K562 (cell line): ENCODE results near the gene LXN. TPM values are rescaled to one million over a fixed set of nuclear protein-coding genes. Genes with fewer than 3 reads are reported as not detected.

Source experiments
- ATAC-seq: fragments of 200-7000 bp; cut with Tn5 transposase; 3 replicates; pipeline ENCODE4 v1.9.1; 2020; ENCODE audit warnings: moderate library complexity
- BruUV-seq: library from RNA; stranded (reverse); fragments of 400-500 nt; replicated peaks from 2 replicates; lab custom pipeline; 2021; lab: Mats Ljungman, UMichigan
- CTCF ChIA-PET: fragments of 300-600 bp; formaldehyde crosslinking; extraction: SDS; loops from one replicate; lab custom pipeline; 2021; ENCODE audit warnings: low intra/inter-chr PET ratio; lab: Yijun Ruan, JAX
- POLR2A ChIA-PET: fragments of 300-600, 350-650 bp; sonication (Branson Sonifier 250); formaldehyde crosslinking; extraction: SDS; loops from one replicate; lab custom pipeline; 2021; ENCODE audit warnings: antibody characterized with exemption, inconsistent platforms; lab: Yijun Ruan, JAX
- DNase-seq, 4 experiments: peaks; one replicate each; pipeline versions ENCODE4 v3.0.0 to v3.0.0-alpha.2; 2011 to 2018; ENCODE audit warnings: low spot score in 3 of 4, mixed read lengths in 3 of 4; ENCODE audit errors: extremely low read depth in 1 of 4
- FAIRE-seq: peaks from 2 replicates; lab custom pipeline; 2011; peaks lifted over from hg19 to GRCh38; lab: Jason Lieb, UNC
- H2AFZ ChIP-seq: 2 replicates; pipeline ENCODE4 v1.6.0; 2011; ENCODE audit warnings: low read depth, low read length, control low read depth, inconsistent platforms
- H3K27ac ChIP-seq: fragments of 200-600 bp; 3 replicates; pipeline ENCODE4 v1.8.0; 2011; ENCODE audit warnings: low read depth, mild to moderate bottlenecking, control low read depth, inconsistent platforms, low read length, moderate library complexity, mixed read lengths; ENCODE audit errors: extremely low read depth
- H3K27me3 ChIP-seq, 2 experiments: fragments of 300-600 bp in 1 of 2; 2 replicates in 1 of 2; 3 replicates in 1 of 2; pipeline versions ENCODE4 v1.6.0 to v1.8.0; 2011; ENCODE audit warnings: inconsistent platforms in 2 of 2, low read length in 2 of 2, mild to moderate bottlenecking in 1 of 2, mixed read lengths in 1 of 2, moderate library complexity in 1 of 2; ENCODE audit not compliant: control insufficient read depth in 2 of 2, insufficient read depth in 2 of 2
- H3K36me3 ChIP-seq: fragments of 300-600 bp; 3 replicates; pipeline ENCODE4 v1.8.0; 2011; ENCODE audit warnings: mild to moderate bottlenecking, low read length, inconsistent platforms; ENCODE audit not compliant: control insufficient read depth, insufficient read depth
- H3K4me1 ChIP-seq, 2 experiments: fragments of 200-600 bp in 1 of 2; replicated peaks in 1 of 2; 2 replicates in 1 of 2; 3 replicates in 1 of 2; pipeline versions ENCODE4 v1.5.1 to v1.8.0; 2011; ENCODE audit warnings: inconsistent platforms in 2 of 2, low read length in 2 of 2, mild to moderate bottlenecking in 1 of 2, mixed read lengths in 1 of 2, moderate library complexity in 1 of 2; ENCODE audit not compliant: control insufficient read depth in 2 of 2, insufficient read depth in 2 of 2
- H3K4me2 ChIP-seq: 2 replicates; pipeline ENCODE4 v1.6.1; 2011; ENCODE audit warnings: low read length, control low read depth, inconsistent platforms, mixed read lengths; ENCODE audit not compliant: insufficient read depth
- H3K4me3 ChIP-seq: fragments of 200-600 bp; sonication (generic), shearing (Covaris generic); 2 replicates; pipeline ENCODE4 v1.5.1; 2016; ENCODE audit warnings: control low read depth, inconsistent platforms
- H3K79me2 ChIP-seq: fragments of 200-600 bp; 3 replicates; pipeline ENCODE4 v1.8.0; 2011; ENCODE audit warnings: low read length, inconsistent platforms; ENCODE audit not compliant: control insufficient read depth, insufficient read depth
- H3K9ac ChIP-seq, 2 experiments: 2 replicates each; pipeline versions ENCODE4 v1.6.0 to v1.6.1; 2011; ENCODE audit warnings: low read depth in 2 of 2, low read length in 2 of 2, control low read depth in 1 of 2, inconsistent platforms in 1 of 2, mild to moderate bottlenecking in 1 of 2, mixed read lengths in 1 of 2; ENCODE audit not compliant: insufficient read depth in 1 of 2
- H3K9me1 ChIP-seq: one replicate; pipeline ENCODE4 v1.6.0; 2011; ENCODE audit warnings: inconsistent platforms, mild to moderate bottlenecking, low read length, moderate library complexity; ENCODE audit not compliant: control insufficient read depth, insufficient read depth
- H3K9me3 ChIP-seq: replicated peaks from 2 replicates; pipeline ENCODE4 v1.5.1; 2011; ENCODE audit warnings: low read depth, low read length, inconsistent platforms; ENCODE audit not compliant: control insufficient read depth, insufficient read depth
- H4K20me1 ChIP-seq: replicated peaks from 2 replicates; pipeline ENCODE4 v1.6.1; 2011; ENCODE audit warnings: low read length, inconsistent platforms, mixed read lengths; ENCODE audit not compliant: control insufficient read depth, insufficient read depth
- CHD2 ChIP-seq: IDR thresholded peaks from 2 replicates; pipeline ENCODE4 v1.6.1; 2011; ENCODE audit warnings: low read depth, low read length
- CREM ChIP-seq: IDR thresholded peaks from 2 replicates; pipeline ENCODE4 v1.6.1; 2014; ENCODE audit warnings: antibody characterized with exemption, low read depth
- HMG20A ChIP-seq: fragments of 450-650 bp; formaldehyde crosslinking; conservative IDR thresholded peaks from 2 replicates; pipeline ENCODE4 v1.4.0; 2020; ENCODE audit warnings: mild to moderate bottlenecking, mixed read lengths
- MCM5 ChIP-seq: fragments of 450-650 bp; IDR thresholded peaks from 2 replicates; pipeline ENCODE4 v1.6.1; 2016; ENCODE audit warnings: low read depth
- NBN ChIP-seq: fragments of 450-650 bp; IDR thresholded peaks from 2 replicates; pipeline ENCODE4 v1.6.1; 2016; ENCODE audit warnings: low read depth, mild to moderate bottlenecking
- NCOA6 ChIP-seq: fragments of 450-650 bp; IDR thresholded peaks from 2 replicates; pipeline ENCODE4 v1.6.1; 2017; ENCODE audit warnings: mild to moderate bottlenecking
- NR2C1 ChIP-seq, 2 experiments: fragments of 450-650 bp; IDR thresholded peaks; 2 replicates each; pipeline ENCODE4 v1.6.1; 2017; ENCODE audit warnings: mild to moderate bottlenecking in 2 of 2, antibody characterized with exemption in 1 of 2, inconsistent platforms in 1 of 2, missing compliant biosample characterization in 1 of 2, missing genetic modification characterization in 1 of 2
- POLR2H ChIP-seq: IDR thresholded peaks from 2 replicates; pipeline ENCODE4 v1.6.1; 2016; ENCODE audit warnings: missing genetic modification characterization, low read depth, mild to moderate bottlenecking, control low read depth, missing compliant biosample characterization, moderate library complexity
- ZNF12 ChIP-seq: sonication (generic); formaldehyde crosslinking; IDR thresholded peaks from 2 replicates; pipeline ENCODE4 v1.4.0; 2020; ENCODE audit warnings: mild to moderate bottlenecking, missing genetic modification reagents
- ZNF133 ChIP-seq: fragments of 250-450 bp; sonication (Bioruptor Pico); IDR thresholded peaks from 2 replicates; pipeline ENCODE4 v1.4.0; 2020; ENCODE audit warnings: mild to moderate bottlenecking
- WGBS: fragments of 100-300 bp; shearing (Covaris generic); methylation state at CpG from one replicate; pipeline ENCODE4 v1.1.6; 2016; ENCODE audit warnings: low coverage, mixed read lengths; ENCODE audit not compliant: insufficient coverage; ENCODE audit errors: missing lambda C conversion rate; 5-methylcytosine and 5-hydroxymethylcytosine counted together
- in situ Hi-C: fragments of 300-500 bp; cut with MboI; formaldehyde crosslinking; loops from 4 replicates; pipeline ENCODE4 v1.15.0; 2018; ENCODE audit warnings: inconsistent platforms, mixed read lengths
- intact Hi-C: fragments of 100-400 bp; cut with micrococcal nuclease; formaldehyde crosslinking; loops from 2 replicates; pipeline ENCODE4 v1.14.2; 2022
- polyA plus RNA-seq, 8 experiments: library from polyadenylated mRNA; depleted of rRNA in 4 of 8; stranded (reverse) in 5 of 8; unstranded in 3 of 8; fragments of >200 nt; fragmentation: Nextera tagmentation in 2 of 8; fragmentation: Illumina TruSeq in 1 of 8; extraction: Ambion mirVana in 2 of 8; extraction: Trizol in 1 of 8; gene quantifications; 2 replicates each; pipeline versions ENCODE4 v1.2.1 to v1.2.3, GENCODE V29; 2011 to 2014; ENCODE audit warnings: inconsistent platforms in 1 of 8, missing spikeins in 1 of 8
- total RNA-seq, 7 experiments: library from RNA; depleted of rRNA in 6 of 7; stranded (reverse); fragments of >200 nt in 6 of 7; fragmentation: Illumina TruSeq in 2 of 7; extraction: Trizol in 2 of 7; gene quantifications; 2 replicates each; pipeline versions ENCODE4 v1.2.1 to v1.2.3, GENCODE V29; 2011 to 2021; ENCODE audit warnings: low replicate concordance in 1 of 7

Gene LXN
- total and polyA plus RNA-seq, 9 of the 15 experiments (the other 6 are each of a cell fraction or from before 2014, with no cell fraction given): 0.08 to 0.13 TPM; not detected in 7

GRCh38 chr3:158702815-158703481, 30.5 kb upstream of the LXN start:
- H3K4me2 ChIP-seq: no peak overlapping the region
- in situ Hi-C loops (no loop called here), intact Hi-C loops (no loop called here)
- H3K4me3 ChIP-seq: no peak overlapping the region
- peaks cover 8% of the 10 kb centered on the region; the same call in 1 of the 3 replicates for H3K79me2 ChIP-seq
- H3K27me3 ChIP-seq: no peaks in the 10 kb centered on the region
- peaks cover 47% of the 10 kb centered on the region for H3K36me3 ChIP-seq
- no peak for ATAC-seq
- no peaks in the 10 kb centered on the region for H4K20me1 ChIP-seq
- ChIA-PET CTCF (interaction anchor here (1.2 kb wide), 1 partner anchor 88 kb away, joined by 3 read pairs; no protein-coding TSS in a partner anchor), POLR2A (interaction anchor here (0.6 to 1.4 kb wide), 3 partner anchors 8 to 67 kb away, joined by 3 to 4 read pairs (median 3); no protein-coding TSS in a partner anchor)
- no peak overlapping the region for H3K27ac ChIP-seq
- 58% methylated on average over 4 of the region's 4 CpGs for WGBS
- no peaks in the 10 kb centered on the region for H3K9me3 ChIP-seq
- TF ChIP-seq ZNF12 (CRISPR knock-in tag) (no peak), MCM5 (no peak), HMG20A (CRISPR knock-in tag) (no peak), CHD2 (no peak), NBN (no peak), CREM (no peak), POLR2H (tag) (no peak), NR2C1 (IDR thresholded peaks at IDR 0.05) (no peak), NR2C1 (tag; IDR thresholded peaks at IDR 0.05) (no peak), NCOA6 (no peak), ZNF133 (CRISPR knock-in tag) (no peak)
- H3K9me1 ChIP-seq: no peaks in the 10 kb centered on the region
- H2AFZ ChIP-seq: no peak overlapping the region
- no peak for FAIRE-seq
- BruUV-seq: no TSS peak
- DNase-seq: no peak
- no peak overlapping the region for H3K9ac ChIP-seq
- peaks cover 0 to 8% of the 10 kb centered on the region in 2 experiments; a peak in 3 of 5 replicates for H3K4me1 ChIP-seq
